RCC 7860 (cell line): ENCODE data around the gene TRMT112.
"Not testable (repeated sequence)": the region's sequence is repeated elsewhere in the genome, so short reads cannot be mapped to it uniquely, and the experiment has no call there.

Source experiments
- DNase-seq: peaks from one replicate; pipeline ENCODE4 v3.0.0-alpha.2; 2015; ENCODE audit warnings: low spot score
- FAIRE-seq: peaks from 2 replicates; lab custom pipeline; 2012; peaks lifted over from hg19 to GRCh38; lab: Jason Lieb, UNC

TRMT112 gene

GRCh38 chr11:64334764-64335735 is 17.7 kb upstream of the TRMT112 start:
- DNase-seq (peak; percentile 98), FAIRE-seq (peak; percentile 84)

GRCh38 chr11:64333556-64333955 is 16.2 kb upstream of the TRMT112 start:
- FAIRE-seq (no peak), DNase-seq (no peak)

- DNase-seq (peak; percentile 88), FAIRE-seq (peak; percentile 40)
Measured at GRCh38 chr11:64331569-64332371, 14.4 kb upstream of the TRMT112 start.

GRCh38 chr11:64330888-64331287 is 13.5 kb upstream of the TRMT112 start:
- DNase-seq: no peak
- no peak for FAIRE-seq

- FAIRE-seq: no peak
- no peak for DNase-seq
Measured at GRCh38 chr11:64327993-64328392, 10.6 kb upstream of the TRMT112 start.

GRCh38 chr11:64327375-64327774 is 10.0 kb upstream of the TRMT112 start:
- FAIRE-seq (no peak), DNase-seq (no peak)

- no peak for FAIRE-seq
Measured at GRCh38 chr11:64324692-64325469, 7.5 kb upstream of the TRMT112 start.

GRCh38 chr11:64323984-64324383 is 6.6 kb upstream of the TRMT112 start:
- not testable (repeated sequence) for DNase-seq, FAIRE-seq

More at GRCh38 chr11:64324692-64325469, 7.5 kb upstream of the TRMT112 start:
- no peak for DNase-seq

GRCh38 chr11:64323373-64323772 is 6.0 kb upstream of the TRMT112 start:
- FAIRE-seq: no peak

GRCh38 chr11:64322925-64323260 is 5.5 kb upstream of the TRMT112 start:
- no peak for FAIRE-seq
- no peak for DNase-seq

More at GRCh38 chr11:64323373-64323772, 6.0 kb upstream of the TRMT112 start:
- DNase-seq: no peak

- FAIRE-seq (no peak), DNase-seq (peak; percentile 5)
Measured at GRCh38 chr11:64321533-64321932, 4.2 kb upstream of the TRMT112 start.

GRCh38 chr11:64321026-64321425 is 3.7 kb upstream of the TRMT112 start:
- FAIRE-seq: no peak
- no peak for DNase-seq

GRCh38 chr11:64320556-64320955 is 3.2 kb upstream of the TRMT112 start:
- DNase-seq (no peak), FAIRE-seq (no peak)

GRCh38 chr11:64318766-64319761 is 1.7 kb upstream of the TRMT112 start:
- DNase-seq: no peak
- no peak for FAIRE-seq

- FAIRE-seq: no peak
Measured at GRCh38 chr11:64317961-64318765, 804 bp upstream of the TRMT112 start, which contains the start of gene PRDX5. Gene PRDX5, plus strand, starts transcription at chr11:64318121. Its CDS starts 95 bp downstream, at chr11:64318216.

GRCh38 chr11:64316672-64317324 is 561 bp downstream of the TRMT112 start:
- DNase-seq: peak; percentile 22
- no peak for FAIRE-seq

More at GRCh38 chr11:64317961-64318765, 804 bp upstream of the TRMT112 start, which contains the start of gene PRDX5:
- DNase-seq: peak; percentile 93

GRCh38 chr11:64315667-64316526 is 1.5 kb downstream of the TRMT112 start:
- FAIRE-seq, DNase-seq: not testable (repeated sequence)
